Breast epithelium (tissue), 4 donors: ENCODE data around the gene TEX19. TPM values are rescaled to one million over a fixed set of nuclear protein-coding genes. Genes with fewer than 3 reads are reported as not detected.

Source experiments
- DNase-seq, 2 donors: peaks; one replicate each; pipeline ENCODE4 v3.0.0-alpha.2; 2019; ENCODE audit warnings: low spot score in 2 of 2
- H3K27ac ChIP-seq, 2 donors: fragments of 200-600 bp; sonication (generic) in 1 of 2; one replicate each; pipeline ENCODE4 v1.5.1; 2016 to 2019; ENCODE audit warnings: mild to moderate bottlenecking in 1 of 2
- H3K27me3 ChIP-seq, 2 donors: fragments of 200-600 bp; sonication (generic) in 1 of 2; one replicate each; pipeline versions ENCODE4 v1.5.1 to v1.6.0; 2017 to 2019; ENCODE audit warnings: control low read depth in 1 of 2, mild to moderate bottlenecking in 1 of 2
- H3K36me3 ChIP-seq: fragments of 200-600 bp; one replicate; pipeline ENCODE4 v1.5.1; 2019
- H3K4me1 ChIP-seq, 2 donors: fragments of 200-600 bp; sonication (generic); one replicate each; pipeline ENCODE4 v1.5.1; 2016 to 2019; ENCODE audit warnings: control low read depth in 1 of 2
- H3K4me3 ChIP-seq, 3 donors: fragments of 200-600 bp; sonication (generic); 1 replicate in 2 of 3; 2 replicates in 1 of 3; pipeline ENCODE4 v1.5.1; 2016 to 2019; ENCODE audit warnings: mild to moderate bottlenecking in 3 of 3, moderate library complexity in 2 of 3
- H3K9me3 ChIP-seq, 2 donors: fragments of 200-600 bp; sonication (generic) in 1 of 2; one replicate each; pipeline ENCODE4 v1.5.1; 2016 to 2019; ENCODE audit warnings: control low read depth in 1 of 2
- POLR2A ChIP-seq: fragments of 450-650 bp; IDR thresholded peaks from one replicate; pipeline ENCODE4 v1.6.1; 2016; ENCODE audit warnings: antibody characterized with exemption, mild to moderate bottlenecking, moderate library complexity
- POLR2AphosphoS5 ChIP-seq, 3 donors: sonication (generic); formaldehyde crosslinking; IDR thresholded peaks; one replicate each; pipeline ENCODE4 v1.6.1; 2017; ENCODE audit warnings: antibody characterized with exemption in 3 of 3
- intact Hi-C: fragments of 100-400 bp; cut with DNase I; formaldehyde crosslinking; loops from one replicate; pipeline ENCODE4 v1.15.1; 2023; ENCODE audit warnings: low total_unique reads
- total RNA-seq, 3 donors: library from RNA; depleted of rRNA; stranded (reverse); fragments of >200 nt; gene quantifications; one replicate each; pipeline ENCODE4 v1.1.0, GENCODE V29; 2016
- TF ChIP-seq, protein P1 (sequence below), 3 donors: fragments of 450-650 bp; IDR thresholded peaks; one replicate each; pipeline ENCODE4 v1.5.1; 2016 to 2017; ENCODE audit warnings: antibody characterized with exemption in 3 of 3, mild to moderate bottlenecking in 3 of 3, moderate library complexity in 3 of 3

Gene TEX19
- total RNA-seq, 3 donors from 2014 or later, result not detected

DNA sequence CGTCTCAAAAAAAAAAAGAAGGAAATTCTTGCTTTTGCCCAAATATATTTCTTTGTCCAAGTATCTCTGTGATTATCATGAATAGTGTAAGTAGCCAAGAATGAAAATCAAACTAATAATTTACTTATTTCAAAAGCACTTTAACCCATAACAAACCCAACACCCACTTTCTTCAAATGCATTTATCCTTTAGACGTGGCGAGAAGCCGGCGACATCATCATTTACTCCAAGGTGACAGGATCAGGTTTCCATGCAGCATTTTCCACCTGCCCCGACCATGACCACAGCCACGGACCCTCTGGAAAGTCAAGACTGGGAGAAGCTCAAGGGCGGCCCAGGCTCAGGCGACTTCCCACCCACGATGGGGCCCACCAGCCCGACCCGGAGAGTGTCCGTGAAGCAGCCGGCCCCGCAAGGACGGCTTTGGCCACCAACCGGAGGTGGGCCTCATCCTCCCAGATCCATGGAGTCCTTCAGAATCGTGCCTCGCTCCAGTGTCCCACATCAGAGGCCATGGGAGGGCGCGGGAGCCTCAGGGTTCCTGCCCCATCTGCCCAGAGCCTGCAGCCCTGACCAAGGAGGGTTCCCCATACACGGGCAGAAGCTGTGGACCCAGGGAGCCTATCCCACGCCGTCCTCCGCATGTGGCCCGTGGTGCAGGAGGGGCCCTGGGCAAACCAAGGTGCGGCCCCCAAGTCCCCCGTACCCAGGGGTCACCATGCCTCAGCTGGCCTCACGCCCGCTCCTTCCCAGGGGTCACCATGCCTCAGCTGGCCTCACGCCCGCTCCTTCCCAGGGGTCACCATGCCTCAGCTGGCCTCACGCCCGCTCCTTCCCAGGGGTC lies 31.2 kb downstream of the TEX19 start:
- TF ChIP-seq POLR2AphosphoS5 (IDR thresholded peaks at IDR 0.05) (no peak), POLR2A (no peak)
- TF ChIP-seq, protein P1, sequence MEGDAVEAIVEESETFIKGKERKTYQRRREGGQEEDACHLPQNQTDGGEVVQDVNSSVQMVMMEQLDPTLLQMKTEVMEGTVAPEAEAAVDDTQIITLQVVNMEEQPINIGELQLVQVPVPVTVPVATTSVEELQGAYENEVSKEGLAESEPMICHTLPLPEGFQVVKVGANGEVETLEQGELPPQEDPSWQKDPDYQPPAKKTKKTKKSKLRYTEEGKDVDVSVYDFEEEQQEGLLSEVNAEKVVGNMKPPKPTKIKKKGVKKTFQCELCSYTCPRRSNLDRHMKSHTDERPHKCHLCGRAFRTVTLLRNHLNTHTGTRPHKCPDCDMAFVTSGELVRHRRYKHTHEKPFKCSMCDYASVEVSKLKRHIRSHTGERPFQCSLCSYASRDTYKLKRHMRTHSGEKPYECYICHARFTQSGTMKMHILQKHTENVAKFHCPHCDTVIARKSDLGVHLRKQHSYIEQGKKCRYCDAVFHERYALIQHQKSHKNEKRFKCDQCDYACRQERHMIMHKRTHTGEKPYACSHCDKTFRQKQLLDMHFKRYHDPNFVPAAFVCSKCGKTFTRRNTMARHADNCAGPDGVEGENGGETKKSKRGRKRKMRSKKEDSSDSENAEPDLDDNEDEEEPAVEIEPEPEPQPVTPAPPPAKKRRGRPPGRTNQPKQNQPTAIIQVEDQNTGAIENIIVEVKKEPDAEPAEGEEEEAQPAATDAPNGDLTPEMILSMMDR (IDR thresholded peaks at IDR 0.05), result no peak
- no peaks in the 10 kb centered on the region for H3K36me3 ChIP-seq

DNA sequence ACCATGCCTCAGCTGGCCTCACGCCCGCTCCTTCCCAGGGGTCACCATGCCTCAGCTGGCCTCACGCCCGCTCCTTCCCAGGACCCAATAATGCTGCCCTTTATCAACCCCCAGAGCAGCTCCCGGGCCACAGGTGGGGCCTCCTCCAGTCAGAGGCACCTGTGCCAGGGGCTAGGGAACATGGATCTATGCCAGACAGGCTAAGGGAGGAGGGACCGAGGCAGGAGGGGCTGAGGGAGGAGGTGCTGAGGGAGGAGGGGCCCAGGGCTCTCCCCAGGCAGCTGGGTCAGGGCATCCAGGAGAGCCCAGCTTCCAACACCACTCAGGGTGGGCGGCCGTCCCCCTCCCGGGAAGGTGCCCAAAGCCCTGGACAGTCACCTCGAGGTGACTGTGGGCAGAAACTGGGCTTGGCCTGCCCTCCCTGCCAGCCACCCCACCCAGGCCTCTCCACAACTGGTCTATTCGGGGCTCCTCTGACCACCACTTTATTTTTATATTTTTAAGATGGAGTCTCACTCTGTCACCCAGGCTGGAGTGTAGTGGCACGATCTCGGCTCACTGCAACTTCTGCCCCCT lies 31.9 kb downstream of the TEX19 start:
- Histone ChIP-seq H3K36me3 (no peaks in the 10 kb centered on the region), H3K27me3 (peaks cover 0 to 22% of the 10 kb centered on the region in 2 donors), H3K4me3 (no peak overlapping the region), H3K4me1 (peaks cover 0 to 4% of the 10 kb centered on the region in 2 donors), H3K27ac (no peak overlapping the region), H3K9me3 (no peaks in the 10 kb centered on the region)
- TF ChIP-seq POLR2A (no peak), POLR2AphosphoS5 (IDR thresholded peaks at IDR 0.05) (no peak)
- TF ChIP-seq, protein P1 (IDR thresholded peaks at IDR 0.05), result no peak
- DNase-seq, result no peak
- intact Hi-C loops, result no loop called here

More for the DNA sequence above, 31.2 kb downstream of the TEX19 start:
- Histone ChIP-seq H3K27me3 (peaks cover 0 to 22% of the 10 kb centered on the region in 2 donors), H3K9me3 (no peaks in the 10 kb centered on the region), H3K4me1 (peaks cover 0 to 7% of the 10 kb centered on the region in 2 donors), H3K4me3 (no peak overlapping the region), H3K27ac (no peak overlapping the region)
- DNase-seq, result no peak
- intact Hi-C loops, result no loop called here

DNA sequence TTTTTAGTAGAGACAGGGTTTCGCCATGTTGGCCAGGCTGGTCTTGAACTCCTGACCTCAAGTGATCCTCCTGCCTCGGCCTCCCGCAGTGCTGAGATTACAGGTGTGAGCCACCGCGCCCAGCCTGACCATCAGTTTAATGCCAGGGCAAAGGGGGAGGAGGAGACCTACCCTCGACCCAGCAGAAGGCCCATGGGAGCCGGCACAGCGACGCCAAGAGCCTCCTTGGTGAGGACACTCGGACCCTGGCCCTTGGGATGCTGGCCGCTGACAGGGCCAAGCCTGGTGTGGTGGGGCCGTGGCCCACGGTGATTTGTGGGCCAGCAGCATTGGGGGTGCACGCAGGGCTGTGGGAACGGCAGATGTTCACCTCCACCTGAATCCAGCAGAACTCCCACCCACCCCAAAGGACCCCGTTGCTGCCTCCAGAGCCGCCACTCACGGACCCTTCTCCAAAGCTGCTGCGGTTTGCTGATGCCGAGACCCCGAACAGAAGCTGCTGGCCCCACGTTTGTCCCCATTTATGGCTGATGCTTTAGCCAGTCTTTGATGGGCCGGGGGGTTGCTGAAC lies 32.5 kb downstream of the TEX19 start:
- Histone ChIP-seq H3K4me3 (no peak overlapping the region), H3K36me3 (no peaks in the 10 kb centered on the region), H3K27ac (no peak overlapping the region), H3K9me3 (no peaks in the 10 kb centered on the region), H3K4me1 (peaks cover 0 to 3% of the 10 kb centered on the region in 2 donors), H3K27me3 (peaks cover 0 to 17% of the 10 kb centered on the region in 2 donors)
- TF ChIP-seq POLR2AphosphoS5 (IDR thresholded peaks at IDR 0.05), result no peak
- no peak for TF ChIP-seq POLR2A
- intact Hi-C loops, result no loop called here
- no peak for DNase-seq

DNA sequence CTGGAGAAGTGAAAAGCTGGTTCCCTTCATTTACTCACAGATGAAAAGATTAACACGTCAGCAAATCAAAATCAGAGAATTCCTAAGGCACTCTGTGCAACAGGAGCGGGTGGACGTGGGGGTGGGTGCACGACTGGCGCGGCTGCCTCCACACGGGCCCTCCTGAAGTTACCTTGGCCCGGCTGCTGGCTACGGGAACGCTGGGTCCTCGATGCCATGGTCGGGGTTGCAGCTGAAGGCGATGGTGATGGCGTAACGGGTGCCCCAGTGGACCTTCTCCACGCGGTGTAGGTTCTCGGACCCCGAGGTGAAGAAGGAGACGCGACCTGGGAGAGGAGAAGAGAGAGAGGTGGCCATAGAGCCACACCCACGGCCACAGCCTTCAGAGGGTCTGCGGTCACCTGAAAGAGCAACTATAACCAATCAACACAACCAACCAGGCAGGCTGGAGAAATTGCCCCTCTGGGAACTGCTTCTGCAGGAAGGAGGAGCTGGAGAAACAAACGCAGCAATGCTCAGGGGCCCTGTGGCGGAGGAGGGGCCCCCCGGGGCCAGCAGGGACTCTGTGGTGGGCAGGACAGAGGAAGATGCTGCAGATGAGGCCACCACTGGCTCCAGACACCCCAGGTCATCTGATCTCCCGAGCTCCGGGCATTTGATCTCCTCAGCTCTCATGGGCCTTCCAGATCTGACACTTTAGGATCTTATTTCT lies 33.3 kb downstream of the TEX19 start:
- H3K27me3 ChIP-seq, result peaks cover 0 to 10% of the 10 kb centered on the region in 2 donors
- no peak overlapping the region for H3K4me3 ChIP-seq
- no peaks in the 10 kb centered on the region for H3K4me1 ChIP-seq
- TF ChIP-seq POLR2AphosphoS5 (IDR thresholded peaks at IDR 0.05), result no peak
- TF ChIP-seq, protein P1 (IDR thresholded peaks at IDR 0.05), result no peak
- no peak for TF ChIP-seq POLR2A
- H3K9me3 ChIP-seq, result no peaks in the 10 kb centered on the region
- no peak for DNase-seq
- intact Hi-C loops, result no loop called here
- H3K27ac ChIP-seq, result no peak overlapping the region
- no peaks in the 10 kb centered on the region for H3K36me3 ChIP-seq

DNA sequence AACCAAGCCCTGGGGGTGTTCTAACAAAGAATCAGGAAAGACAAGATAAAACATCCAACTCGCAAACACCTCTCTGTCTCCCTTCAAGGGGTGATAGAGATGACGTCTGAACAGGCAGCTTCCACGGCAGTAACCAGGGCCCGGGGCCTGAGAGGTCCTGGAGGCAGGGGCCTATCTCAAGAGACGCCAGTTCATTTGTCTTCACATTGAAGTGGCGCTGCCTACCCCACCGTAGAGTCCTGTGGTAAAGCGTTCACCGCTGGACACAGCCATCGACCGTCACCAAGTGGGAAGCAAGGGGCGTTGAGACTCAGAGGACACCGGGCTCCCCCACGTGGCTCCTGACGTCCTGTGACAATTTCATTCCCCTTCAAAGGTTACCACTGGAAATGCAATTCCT lies 33.9 kb downstream of the TEX19 start:
- Histone ChIP-seq H3K4me1 (no peaks in the 10 kb centered on the region), H3K4me3 (no peak overlapping the region), H3K36me3 (no peaks in the 10 kb centered on the region), H3K9me3 (no peaks in the 10 kb centered on the region), H3K27me3 (peaks cover 0 to 4% of the 10 kb centered on the region in 2 donors), H3K27ac (no peak overlapping the region)
- TF ChIP-seq POLR2A (no peak), POLR2AphosphoS5 (IDR thresholded peaks at IDR 0.05) (no peak)
- TF ChIP-seq, protein P1 (IDR thresholded peaks at IDR 0.05), result no peak
- DNase-seq, result no peak
- intact Hi-C loops, result no loop called here
